Measurements from ENCODE around the gene MARF1. TPM values are rescaled to one million over a fixed set of nuclear protein-coding genes. Genes with fewer than 3 reads are reported as not detected.

The MARF1 gene
- total and polyA plus RNA-seq, 9 of the 15 experiments (the other 6 are each of a cell fraction or from before 2014, with no cell fraction given), result 4.7 to 33.2 (median 11.7) TPM

DNA sequence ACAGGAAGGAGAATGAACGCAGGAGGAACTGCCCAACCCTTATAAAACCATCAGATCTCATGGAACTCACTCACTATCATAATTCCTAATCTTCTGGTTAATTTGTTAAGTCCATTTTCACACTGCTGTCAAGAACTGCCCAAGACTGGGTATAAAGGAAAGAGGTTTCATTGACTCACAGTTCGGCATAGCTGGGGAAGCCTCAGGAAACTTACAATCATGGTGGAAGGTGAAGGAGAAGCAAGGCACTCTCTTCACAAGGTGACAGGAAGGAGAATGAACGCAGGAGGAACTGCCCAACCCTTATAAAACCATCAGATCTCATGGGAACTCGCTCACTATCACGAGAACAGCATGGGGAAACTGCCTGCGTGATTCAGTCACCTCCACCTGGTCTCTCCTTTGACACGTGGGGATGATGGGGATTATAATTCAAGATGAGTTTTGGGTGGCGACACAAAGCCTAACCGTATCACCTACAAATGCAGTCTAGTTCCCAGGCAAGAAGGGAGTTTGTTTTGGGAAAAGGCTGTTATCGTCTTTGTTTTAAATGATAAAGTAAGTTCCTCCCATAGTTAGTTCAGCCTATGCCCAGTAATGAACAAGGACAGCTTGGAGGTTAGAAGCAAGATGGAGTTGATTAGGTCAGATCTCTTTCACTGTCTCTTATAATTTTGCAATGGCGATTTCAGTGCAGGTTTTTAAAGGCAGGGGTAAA is 68.9 kb downstream of the MARF1 start (continued):
- TF ChIP-seq VEZF1 (CRISPR knock-in tag; IDR thresholded peaks at IDR 0.05), result peak; percentile 29
- TF ChIP-seq HDAC8 (tag; IDR thresholded peaks at IDR 0.05), result peak; percentile 96
- TF ChIP-seq ATF3 (IDR thresholded peaks at IDR 0.05), result peak; percentile 8; the same call in 1 of the 2 replicates
- 0 out of 2 replicates have a peak, but pooled peaks have one; percentile 32 for TF ChIP-seq ATF3 (CRISPR knock-in tag; conservative IDR thresholded peaks at IDR 0.05)
- TF ChIP-seq, protein P1, sequence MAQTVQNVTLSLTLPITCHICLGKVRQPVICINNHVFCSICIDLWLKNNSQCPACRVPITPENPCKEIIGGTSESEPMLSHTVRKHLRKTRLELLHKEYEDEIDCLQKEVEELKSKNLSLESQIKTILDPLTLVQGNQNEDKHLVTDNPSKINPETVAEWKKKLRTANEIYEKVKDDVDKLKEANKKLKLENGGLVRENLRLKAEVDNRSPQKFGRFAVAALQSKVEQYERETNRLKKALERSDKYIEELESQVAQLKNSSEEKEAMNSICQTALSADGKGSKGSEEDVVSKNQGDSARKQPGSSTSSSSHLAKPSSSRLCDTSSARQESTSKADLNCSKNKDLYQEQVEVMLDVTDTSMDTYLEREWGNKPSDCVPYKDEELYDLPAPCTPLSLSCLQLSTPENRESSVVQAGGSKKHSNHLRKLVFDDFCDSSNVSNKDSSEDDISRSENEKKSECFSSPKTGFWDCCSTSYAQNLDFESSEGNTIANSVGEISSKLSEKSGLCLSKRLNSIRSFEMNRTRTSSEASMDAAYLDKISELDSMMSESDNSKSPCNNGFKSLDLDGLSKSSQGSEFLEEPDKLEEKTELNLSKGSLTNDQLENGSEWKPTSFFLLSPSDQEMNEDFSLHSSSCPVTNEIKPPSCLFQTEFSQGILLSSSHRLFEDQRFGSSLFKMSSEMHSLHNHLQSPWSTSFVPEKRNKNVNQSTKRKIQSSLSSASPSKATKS (CRISPR knock-in tag; IDR thresholded peaks at IDR 0.05), result peak; percentile 85; the same call in 1 of the 2 replicates
- TF ChIP-seq GTF2B (IDR thresholded peaks at IDR 0.05; ENCODE audit: extremely low read depth, insufficient read length), result peak; percentile 67
- TF ChIP-seq ZKSCAN8 (CRISPR knock-in tag; IDR thresholded peaks at IDR 0.05), result peak; percentile 73; the same call in 1 of the 2 replicates
- peak; percentile 42; the same call in 1 of the 2 replicates for TF ChIP-seq NFE2L1 (tag; IDR thresholded peaks at IDR 0.05; ENCODE audit: borderline replicate concordance, low read depth)
- TF ChIP-seq HDAC2 (IDR thresholded peaks at IDR 0.05), result peak; percentile 70; the same call in 1 of the 2 replicates
- TF ChIP-seq ZNF830 (CRISPR knock-in tag; IDR thresholded peaks at IDR 0.05), result 0 out of 2 replicates have a peak, but pooled peaks have one; percentile 33
- peak; percentile 80; the same call in 1 of the 2 replicates for TF ChIP-seq ZNF57 (CRISPR knock-in tag; IDR thresholded peaks at IDR 0.05)
- peak; percentile 86 for TF ChIP-seq TCFL5 (CRISPR knock-in tag; conservative IDR thresholded peaks at IDR 0.05)
